SK-N-SH (cell line): ENCODE data around the gene ARR3. TPM values are rescaled to one million over a fixed set of nuclear protein-coding genes. Genes with fewer than 3 reads are reported as not detected.

Experiments
- CTCF ChIA-PET: fragments of 300-600, 350-600 bp; formaldehyde crosslinking; extraction: SDS; loops from one replicate; lab custom pipeline; 2021; lab: Yijun Ruan, JAX
- POLR2A ChIA-PET: fragments of 350-600 bp; sonication (Branson Sonifier 250); formaldehyde crosslinking; extraction: SDS; loops from one replicate; lab custom pipeline; 2020; ENCODE audit warnings: antibody characterized with exemption, inconsistent platforms; lab: Yijun Ruan, JAX
- DNase-seq: peaks from one replicate; pipeline ENCODE4 v3.0.0; 2012
- H2AFZ ChIP-seq: fragments of 200-600 bp; sonication (generic); 2 replicates; pipeline ENCODE4 v1.8.1; 2016; ENCODE audit warnings: antibody characterized with exemption, mild to moderate bottlenecking, low read depth
- H3F3A ChIP-seq: fragments of 200-600 bp; sonication (generic); replicated peaks from 2 replicates; pipeline ENCODE3; 2016; ENCODE audit warnings: antibody characterized with exemption, mild to moderate bottlenecking; ENCODE audit not compliant: insufficient read depth
- H3K27ac ChIP-seq, 2 experiments: fragments of 200-500 bp in 1 of 2; fragments of 200-600 bp in 1 of 2; sonication (Bioruptor generic) in 1 of 2; sonication (generic), shearing (Covaris generic) in 1 of 2; 2 replicates each; pipeline versions ENCODE4 v1.5.1 to v1.6.1; 2014 to 2016; ENCODE audit warnings: low read depth in 2 of 2, inconsistent platforms in 1 of 2, low read length in 1 of 2, mild to moderate bottlenecking in 1 of 2, mixed read lengths in 1 of 2
- H3K27me3 ChIP-seq: fragments of 200-600 bp; sonication (generic), shearing (Covaris generic); 2 replicates; pipeline ENCODE4 v1.6.1; 2016; ENCODE audit warnings: mixed run types; ENCODE audit not compliant: insufficient read depth
- H3K36me3 ChIP-seq, 2 experiments: fragments of 200-500 bp in 1 of 2; fragments of 200-600 bp in 1 of 2; sonication (Bioruptor generic) in 1 of 2; sonication (generic) in 1 of 2; replicated peaks in 1 of 2; 2 replicates each; pipeline versions ENCODE3 to v1.5.1; 2014 to 2016; ENCODE audit warnings: low read length in 1 of 2, mild to moderate bottlenecking in 1 of 2; ENCODE audit not compliant: insufficient read depth in 2 of 2, control insufficient read depth in 1 of 2
- H3K4me1 ChIP-seq, 2 experiments: fragments of 200-500 bp in 1 of 2; fragments of 200-600 bp in 1 of 2; sonication (Bioruptor generic) in 1 of 2; sonication (generic), shearing (Covaris generic) in 1 of 2; 2 replicates each; pipeline versions ENCODE4 v1.5.1 to v1.6.1; 2014 to 2016; ENCODE audit warnings: low read depth in 1 of 2, low read length in 1 of 2, mixed run types in 1 of 2; ENCODE audit not compliant: insufficient read depth in 2 of 2, control insufficient read depth in 1 of 2
- H3K4me2 ChIP-seq: fragments of 200-600 bp; sonication (generic), shearing (Covaris generic); 2 replicates; pipeline ENCODE4 v1.6.1; 2017; ENCODE audit warnings: mixed run types
- H3K4me3 ChIP-seq, 2 experiments: fragments of 200-500 bp in 1 of 2; fragments of 200-600 bp in 1 of 2; sonication (Bioruptor generic) in 1 of 2; sonication (generic), shearing (Covaris generic) in 1 of 2; 2 replicates each; pipeline versions ENCODE4 v1.5.1 to v1.8.1; 2014 to 2016; ENCODE audit warnings: low read depth in 2 of 2, inconsistent platforms in 1 of 2, low read length in 1 of 2, mild to moderate bottlenecking in 1 of 2, mixed read lengths in 1 of 2, moderate library complexity in 1 of 2
- H3K79me2 ChIP-seq: fragments of 200-600 bp; sonication (generic); 2 replicates; pipeline ENCODE4 v1.8.1; 2017; ENCODE audit warnings: mild to moderate bottlenecking; ENCODE audit not compliant: insufficient read depth
- H3K9ac ChIP-seq: fragments of 200-600 bp; sonication (generic); 2 replicates; pipeline ENCODE4 v1.6.1; 2017; ENCODE audit warnings: mixed run types
- H3K9me2 ChIP-seq: fragments of 200-600 bp; sonication (generic); 2 replicates; pipeline ENCODE4 v1.6.1; 2017; ENCODE audit warnings: mixed run types
- H3K9me3 ChIP-seq: fragments of 200-600 bp; sonication (generic); 2 replicates; pipeline ENCODE4 v1.6.1; 2017; ENCODE audit warnings: mixed run types, mild to moderate bottlenecking, moderate library complexity
- H4K20me1 ChIP-seq: fragments of 200-600 bp; sonication (generic); 2 replicates; pipeline ENCODE4 v1.6.1; 2017; ENCODE audit warnings: mild to moderate bottlenecking, mixed run types; ENCODE audit not compliant: insufficient read depth
- EZH2phosphoT487 ChIP-seq: fragments of 200-600 bp; sonication (generic); IDR thresholded peaks from 2 replicates; pipeline ENCODE4 v1.6.1; 2017; ENCODE audit warnings: low read depth, mixed run types, mild to moderate bottlenecking, antibody characterized with exemption, moderate library complexity, borderline replicate concordance
- FOSL2 ChIP-seq: IDR thresholded peaks from 2 replicates; pipeline ENCODE4 v1.4.0; 2012; ENCODE audit warnings: low read depth, mild to moderate bottlenecking, moderate library complexity, borderline replicate concordance
- JUND ChIP-seq: IDR thresholded peaks from 2 replicates; pipeline ENCODE4 v1.4.0; 2012
- MXI1 ChIP-seq: IDR thresholded peaks from 2 replicates; pipeline ENCODE4 v1.6.1; 2012; ENCODE audit warnings: mild to moderate bottlenecking, low read depth, low read length, improper control_type of control experiment
- NFIC ChIP-seq: IDR thresholded peaks from 2 replicates; pipeline ENCODE4 v1.4.0; 2012; ENCODE audit warnings: borderline replicate concordance
- NRF1 ChIP-seq: IDR thresholded peaks from 2 replicates; pipeline ENCODE4 v1.6.1; 2012; ENCODE audit warnings: low read depth, mild to moderate bottlenecking, low read length
- RXRA ChIP-seq: IDR thresholded peaks from 2 replicates; pipeline ENCODE4 v1.4.0; 2012; ENCODE audit warnings: low read depth, mild to moderate bottlenecking, borderline replicate concordance
- SMC3 ChIP-seq: IDR thresholded peaks from 2 replicates; pipeline ENCODE4 v1.6.1; 2012; ENCODE audit warnings: low read depth, low read length, improper control_type of control experiment
- TAF1 ChIP-seq: IDR thresholded peaks from 2 replicates; pipeline ENCODE4 v1.6.1; 2012; ENCODE audit warnings: low read depth, mild to moderate bottlenecking, low read length, moderate library complexity, borderline replicate concordance
- TCF12 ChIP-seq: IDR thresholded peaks from 2 replicates; pipeline ENCODE4 v1.4.0; 2012
- TEAD4 ChIP-seq: IDR thresholded peaks from 2 replicates; pipeline ENCODE4 v1.4.0; 2012; ENCODE audit warnings: mild to moderate bottlenecking, borderline replicate concordance; ENCODE audit not compliant: insufficient read depth
- WGBS: methylation state at CpG from one replicate; pipeline ENCODE4 v1.1.6; 2017; ENCODE audit warnings: low lambda C conversion rate; 5-methylcytosine and 5-hydroxymethylcytosine counted together
- polyA plus RNA-seq, 3 experiments: library from polyadenylated mRNA; depleted of rRNA; stranded (reverse); fragments of >200 nt; gene quantifications; 2 replicates each; pipeline ENCODE4 v1.2.3, GENCODE V29; 2012
- TF ChIP-seq, protein P1 (sequence below): IDR thresholded peaks from 2 replicates; pipeline ENCODE4 v1.6.1; 2012; ENCODE audit warnings: mild to moderate bottlenecking, low read depth, low read length, moderate library complexity
- TF ChIP-seq, protein P2 (sequence below): IDR thresholded peaks from 2 replicates; pipeline ENCODE4 v1.4.0; 2012; ENCODE audit warnings: low read depth, borderline replicate concordance
- TF ChIP-seq, protein P3 (sequence below): IDR thresholded peaks from 2 replicates; pipeline ENCODE4 v1.4.0; 2012; ENCODE audit warnings: low read depth, borderline replicate concordance

The ARR3 gene
- polyA plus RNA-seq, 1 of the 3 experiments (the other 2 are of a cell fraction), result not detected

DNA sequence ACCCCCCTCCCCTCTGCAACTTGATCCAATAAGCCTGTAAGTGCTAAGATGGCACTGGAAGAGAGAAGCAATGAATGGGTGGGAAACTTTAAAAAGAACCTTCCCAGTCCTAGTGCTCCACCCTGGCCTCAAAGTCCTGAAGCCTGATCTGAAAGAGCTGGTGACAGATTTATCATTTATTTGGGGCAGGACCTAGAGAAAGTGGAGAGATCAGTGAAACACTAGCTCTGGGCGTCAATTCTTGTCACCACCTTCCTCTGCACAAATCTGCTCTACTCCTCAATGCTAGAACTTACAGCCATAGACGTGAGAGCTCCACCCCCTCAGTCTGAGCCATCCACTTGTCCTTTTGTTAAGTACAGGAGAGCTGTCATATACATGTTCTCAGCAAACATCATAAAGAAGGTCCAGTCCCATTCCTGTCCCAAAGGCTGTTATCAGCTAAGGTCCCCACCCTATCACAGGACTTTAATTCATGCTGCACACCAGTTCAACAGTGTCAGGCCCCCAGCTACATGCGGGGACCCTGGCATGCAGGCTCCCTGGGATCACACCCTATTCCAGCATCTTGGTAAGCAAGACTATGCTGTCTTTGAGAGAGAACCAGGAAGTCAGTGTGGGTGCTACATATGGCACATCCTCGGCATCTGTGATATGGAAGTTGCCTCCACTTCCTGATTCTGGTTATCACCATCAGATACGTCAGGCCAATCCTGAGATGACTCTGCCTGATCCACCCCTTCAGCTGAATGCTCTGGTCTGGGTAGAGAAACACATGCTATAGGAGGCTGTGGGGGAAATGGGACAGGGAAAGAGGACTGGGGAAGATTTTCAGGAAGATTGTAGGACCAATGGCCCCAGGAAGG lies 10.5 kb upstream of the ARR3 start:
- Histone ChIP-seq H3K9me2 (no peaks in the 10 kb centered on the region), H2AFZ (no peak overlapping the region), H3K9ac (no peak overlapping the region), H3K27ac (no peak overlapping the region), H3K9me3 (no peaks in the 10 kb centered on the region), H4K20me1 (no peaks in the 10 kb centered on the region), H3F3A (no peaks in the 10 kb centered on the region), H3K36me3 (no peaks in the 10 kb centered on the region), H3K4me1 (no peaks in the 10 kb centered on the region), H3K27me3 (no peaks in the 10 kb centered on the region; the same call in 1 of the 2 replicates), H3K4me2 (no peak overlapping the region), H3K79me2 (no peaks in the 10 kb centered on the region), H3K4me3 (no peak overlapping the region)
- TF ChIP-seq JUND (no peak), EZH2phosphoT487 (no peak), TCF12 (no peak), FOSL2 (no peak), RXRA (no peak), NFIC (no peak), SMC3 (no peak)
- TF ChIP-seq, protein P1, sequence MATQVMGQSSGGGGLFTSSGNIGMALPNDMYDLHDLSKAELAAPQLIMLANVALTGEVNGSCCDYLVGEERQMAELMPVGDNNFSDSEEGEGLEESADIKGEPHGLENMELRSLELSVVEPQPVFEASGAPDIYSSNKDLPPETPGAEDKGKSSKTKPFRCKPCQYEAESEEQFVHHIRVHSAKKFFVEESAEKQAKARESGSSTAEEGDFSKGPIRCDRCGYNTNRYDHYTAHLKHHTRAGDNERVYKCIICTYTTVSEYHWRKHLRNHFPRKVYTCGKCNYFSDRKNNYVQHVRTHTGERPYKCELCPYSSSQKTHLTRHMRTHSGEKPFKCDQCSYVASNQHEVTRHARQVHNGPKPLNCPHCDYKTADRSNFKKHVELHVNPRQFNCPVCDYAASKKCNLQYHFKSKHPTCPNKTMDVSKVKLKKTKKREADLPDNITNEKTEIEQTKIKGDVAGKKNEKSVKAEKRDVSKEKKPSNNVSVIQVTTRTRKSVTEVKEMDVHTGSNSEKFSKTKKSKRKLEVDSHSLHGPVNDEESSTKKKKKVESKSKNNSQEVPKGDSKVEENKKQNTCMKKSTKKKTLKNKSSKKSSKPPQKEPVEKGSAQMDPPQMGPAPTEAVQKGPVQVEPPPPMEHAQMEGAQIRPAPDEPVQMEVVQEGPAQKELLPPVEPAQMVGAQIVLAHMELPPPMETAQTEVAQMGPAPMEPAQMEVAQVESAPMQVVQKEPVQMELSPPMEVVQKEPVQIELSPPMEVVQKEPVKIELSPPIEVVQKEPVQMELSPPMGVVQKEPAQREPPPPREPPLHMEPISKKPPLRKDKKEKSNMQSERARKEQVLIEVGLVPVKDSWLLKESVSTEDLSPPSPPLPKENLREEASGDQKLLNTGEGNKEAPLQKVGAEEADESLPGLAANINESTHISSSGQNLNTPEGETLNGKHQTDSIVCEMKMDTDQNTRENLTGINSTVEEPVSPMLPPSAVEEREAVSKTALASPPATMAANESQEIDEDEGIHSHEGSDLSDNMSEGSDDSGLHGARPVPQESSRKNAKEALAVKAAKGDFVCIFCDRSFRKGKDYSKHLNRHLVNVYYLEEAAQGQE, result no peak
- TF ChIP-seq, protein P2, sequence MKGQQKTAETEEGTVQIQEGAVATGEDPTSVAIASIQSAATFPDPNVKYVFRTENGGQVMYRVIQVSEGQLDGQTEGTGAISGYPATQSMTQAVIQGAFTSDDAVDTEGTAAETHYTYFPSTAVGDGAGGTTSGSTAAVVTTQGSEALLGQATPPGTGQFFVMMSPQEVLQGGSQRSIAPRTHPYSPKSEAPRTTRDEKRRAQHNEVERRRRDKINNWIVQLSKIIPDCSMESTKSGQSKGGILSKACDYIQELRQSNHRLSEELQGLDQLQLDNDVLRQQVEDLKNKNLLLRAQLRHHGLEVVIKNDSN, result no peak
- no peak for DNase-seq
- POLR2A ChIA-PET, result no interaction called here
- WGBS, result 38% methylated on average over 5 of the region's 5 CpGs
- CTCF ChIA-PET, result interaction anchor here (1.1 kb wide), 1 partner anchor 61 kb away, joined by 3 read pairs; no protein-coding TSS in a partner anchor

DNA sequence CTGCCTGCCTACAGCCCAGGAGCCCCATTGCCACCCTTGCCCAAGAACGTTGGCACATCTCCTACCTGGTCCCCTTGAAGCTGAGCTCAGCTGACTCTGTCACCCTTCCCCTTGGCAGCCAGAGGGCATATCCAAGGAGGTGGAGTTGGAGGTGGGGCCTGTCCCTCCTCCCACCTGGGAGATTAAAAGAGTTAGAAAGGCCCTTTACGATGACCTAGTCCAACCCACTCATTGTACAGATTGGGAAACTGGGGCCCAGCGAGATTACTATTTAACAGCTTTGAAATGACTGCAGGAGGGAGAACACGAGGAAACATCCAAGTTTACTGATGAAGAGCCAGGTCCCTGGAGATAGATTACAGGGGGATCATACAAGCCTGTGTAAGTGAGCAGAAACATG lies 8.0 kb upstream of the ARR3 start, which contains the start of gene P2RY4:
P2RY4 (minus strand) TSS at position 101 of the 400 bp plus-strand sequence. CDS start 580 bp downstream, outside the sequence.
- H3K79me2 ChIP-seq, result no peaks in the 10 kb centered on the region
- no peak within 1 kb of the TSS for H3K4me3 ChIP-seq
- no peaks in the 10 kb centered on the region for H3K9me3 ChIP-seq
- no peaks in the 10 kb centered on the region; the same call in 1 of the 2 replicates for H3K27me3 ChIP-seq
- no peaks in the 10 kb centered on the region for H3K36me3 ChIP-seq
- WGBS, result 27% methylated on average over 4 of the region's 4 CpGs
- ChIA-PET CTCF (no interaction called here), POLR2A (no interaction called here)
- no peak within 1 kb of the TSS for H3K27ac ChIP-seq
- H3K9me2 ChIP-seq, result no peaks in the 10 kb centered on the region
- no peak within 1 kb of the TSS for H3K9ac ChIP-seq
- no peaks in the 10 kb centered on the region for H4K20me1 ChIP-seq
- no peak within 1 kb of the TSS for H3K4me2 ChIP-seq
- H3F3A ChIP-seq, result no peaks in the 10 kb centered on the region
- no peaks in the 10 kb centered on the region for H3K4me1 ChIP-seq
- no peak within 1 kb of the TSS for H2AFZ ChIP-seq
- DNase-seq, result no peak
- no peak for TF ChIP-seq TEAD4
- TF ChIP-seq, protein P2, result no peak
- TF ChIP-seq, protein P3, sequence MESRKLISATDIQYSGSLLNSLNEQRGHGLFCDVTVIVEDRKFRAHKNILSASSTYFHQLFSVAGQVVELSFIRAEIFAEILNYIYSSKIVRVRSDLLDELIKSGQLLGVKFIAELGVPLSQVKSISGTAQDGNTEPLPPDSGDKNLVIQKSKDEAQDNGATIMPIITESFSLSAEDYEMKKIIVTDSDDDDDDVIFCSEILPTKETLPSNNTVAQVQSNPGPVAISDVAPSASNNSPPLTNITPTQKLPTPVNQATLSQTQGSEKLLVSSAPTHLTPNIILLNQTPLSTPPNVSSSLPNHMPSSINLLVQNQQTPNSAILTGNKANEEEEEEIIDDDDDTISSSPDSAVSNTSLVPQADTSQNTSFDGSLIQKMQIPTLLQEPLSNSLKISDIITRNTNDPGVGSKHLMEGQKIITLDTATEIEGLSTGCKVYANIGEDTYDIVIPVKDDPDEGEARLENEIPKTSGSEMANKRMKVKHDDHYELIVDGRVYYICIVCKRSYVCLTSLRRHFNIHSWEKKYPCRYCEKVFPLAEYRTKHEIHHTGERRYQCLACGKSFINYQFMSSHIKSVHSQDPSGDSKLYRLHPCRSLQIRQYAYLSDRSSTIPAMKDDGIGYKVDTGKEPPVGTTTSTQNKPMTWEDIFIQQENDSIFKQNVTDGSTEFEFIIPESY, result no peak
- no peak for TF ChIP-seq MXI1
- TF ChIP-seq NRF1, result no peak
- no peak for TF ChIP-seq FOSL2
- TF ChIP-seq TAF1, result no peak
- TF ChIP-seq, protein P1, result no peak
